NCI-H1092 treated with DMSO at 0.1 percent for 48 hours (cell line): ENCODE data around the gene EEFSEC.

Experiments
- DNase-seq: peaks from one replicate; lab custom pipeline; 2025; lab: John Stamatoyannopoulos, UW

Gene EEFSEC

DNA sequence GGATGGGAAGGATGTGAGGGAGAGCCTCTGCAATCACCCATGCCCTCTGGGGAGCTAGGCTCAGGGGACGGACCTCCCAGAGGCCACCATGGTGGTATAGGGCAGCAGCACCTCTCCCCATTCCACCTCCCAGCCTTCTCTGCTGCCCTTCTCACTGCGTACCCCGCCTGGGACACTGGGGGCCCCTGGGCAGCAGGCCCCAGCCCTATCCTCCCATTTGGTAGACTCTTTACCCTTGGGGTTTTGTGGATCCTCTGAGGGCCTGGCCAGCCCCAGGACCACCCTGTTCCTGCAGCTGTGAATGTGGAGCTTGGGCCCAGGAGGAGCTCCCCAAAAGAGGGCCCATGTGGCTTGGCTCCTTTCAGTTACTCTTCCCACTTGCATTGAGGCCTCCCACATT, 181.5 kb downstream of the EEFSEC start:
- DNase-seq: no peak

DNA sequence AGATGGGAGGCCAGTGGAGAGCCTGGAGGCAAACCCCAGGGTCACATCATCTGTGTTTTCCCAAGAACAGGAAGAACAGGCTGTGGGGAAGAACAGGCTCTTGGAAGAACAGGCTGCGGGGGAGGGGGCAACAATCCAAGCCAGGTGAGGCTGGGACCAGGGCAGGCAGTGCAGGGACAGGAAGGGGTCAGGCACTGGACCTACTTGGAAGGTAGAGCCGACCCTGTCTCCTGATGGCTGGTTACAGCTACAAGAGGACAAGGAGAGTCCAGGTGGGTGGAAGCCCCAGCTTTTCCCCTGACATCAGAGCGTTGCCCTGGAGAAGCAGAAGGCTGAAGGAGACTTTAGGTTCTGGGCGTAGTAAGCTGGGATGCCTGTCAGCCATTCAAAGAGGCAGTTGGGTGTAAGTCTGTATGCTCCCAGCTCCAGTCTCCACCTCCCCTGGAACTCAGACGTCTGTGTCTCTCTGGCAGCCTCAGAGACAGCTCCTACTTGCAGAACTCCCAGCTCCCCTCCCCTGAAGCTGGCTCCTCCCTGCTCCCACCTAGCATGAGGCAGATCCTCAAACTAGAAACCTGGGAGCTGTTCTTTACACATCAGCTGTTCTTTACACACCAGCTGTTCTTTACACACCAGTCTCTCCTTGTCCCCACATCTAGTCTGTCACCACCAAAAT, 182.5 kb downstream of the EEFSEC start:
- DNase-seq: no peak

DNA sequence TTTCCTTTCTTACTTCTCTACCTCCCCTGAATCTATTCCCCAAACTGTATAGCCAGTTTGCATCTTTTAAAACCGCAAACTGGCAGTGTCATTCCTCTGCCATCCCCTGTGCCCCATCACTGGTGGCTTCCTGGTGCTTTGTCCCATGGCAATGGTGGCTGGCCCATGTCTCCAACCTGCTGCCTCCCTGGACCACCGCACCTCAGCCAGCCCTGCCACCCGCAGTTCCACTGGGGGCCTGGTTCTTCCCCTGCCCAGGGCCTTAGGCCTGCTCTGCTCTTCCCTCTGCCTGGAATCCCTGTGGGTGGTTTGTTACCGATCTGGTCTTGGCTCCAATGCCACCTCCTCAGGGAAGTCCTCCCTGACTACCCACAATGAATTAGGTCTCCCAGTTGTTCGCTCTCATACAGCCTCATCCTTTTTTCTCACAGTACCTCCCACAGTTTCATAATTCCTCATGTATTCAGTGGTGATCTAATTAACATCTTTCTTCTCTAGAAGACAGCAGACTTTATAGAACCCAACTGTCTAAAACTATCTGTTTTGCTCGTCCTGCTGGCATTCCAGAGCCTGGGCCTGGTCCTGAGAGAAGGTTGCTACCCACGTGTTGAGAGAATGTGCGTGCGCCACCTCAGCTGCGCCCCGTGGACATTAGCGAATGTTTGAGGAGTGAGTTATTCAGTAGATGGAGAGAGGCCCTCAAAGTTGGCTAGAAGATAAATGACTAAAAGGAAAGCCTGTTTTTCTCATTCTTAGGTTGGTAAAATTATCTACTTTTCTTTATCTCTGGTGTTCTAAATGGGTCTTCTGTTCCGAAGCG, 183.3 kb downstream of the EEFSEC start:
- no peak for DNase-seq

DNA sequence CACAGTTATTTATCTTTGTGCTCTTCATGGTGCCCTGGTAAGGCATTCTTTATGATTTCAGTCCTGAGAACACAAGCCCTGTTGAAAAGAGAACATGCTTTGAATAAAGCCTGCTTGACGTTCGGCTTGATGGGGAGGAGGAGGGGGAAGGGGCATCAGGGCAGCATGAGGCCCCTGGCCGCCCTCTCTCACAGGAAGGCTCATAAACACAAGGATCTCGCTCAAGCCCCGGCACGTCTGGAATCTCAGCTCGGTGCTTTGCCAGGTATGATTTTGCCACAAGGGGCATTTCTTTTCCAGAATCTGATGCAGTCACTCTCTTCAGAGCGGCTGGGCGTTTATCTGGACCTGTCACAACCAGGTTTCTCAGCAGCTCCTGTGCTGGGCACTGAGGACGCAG, 184.0 kb downstream of the EEFSEC start:
- no peak for DNase-seq

DNA sequence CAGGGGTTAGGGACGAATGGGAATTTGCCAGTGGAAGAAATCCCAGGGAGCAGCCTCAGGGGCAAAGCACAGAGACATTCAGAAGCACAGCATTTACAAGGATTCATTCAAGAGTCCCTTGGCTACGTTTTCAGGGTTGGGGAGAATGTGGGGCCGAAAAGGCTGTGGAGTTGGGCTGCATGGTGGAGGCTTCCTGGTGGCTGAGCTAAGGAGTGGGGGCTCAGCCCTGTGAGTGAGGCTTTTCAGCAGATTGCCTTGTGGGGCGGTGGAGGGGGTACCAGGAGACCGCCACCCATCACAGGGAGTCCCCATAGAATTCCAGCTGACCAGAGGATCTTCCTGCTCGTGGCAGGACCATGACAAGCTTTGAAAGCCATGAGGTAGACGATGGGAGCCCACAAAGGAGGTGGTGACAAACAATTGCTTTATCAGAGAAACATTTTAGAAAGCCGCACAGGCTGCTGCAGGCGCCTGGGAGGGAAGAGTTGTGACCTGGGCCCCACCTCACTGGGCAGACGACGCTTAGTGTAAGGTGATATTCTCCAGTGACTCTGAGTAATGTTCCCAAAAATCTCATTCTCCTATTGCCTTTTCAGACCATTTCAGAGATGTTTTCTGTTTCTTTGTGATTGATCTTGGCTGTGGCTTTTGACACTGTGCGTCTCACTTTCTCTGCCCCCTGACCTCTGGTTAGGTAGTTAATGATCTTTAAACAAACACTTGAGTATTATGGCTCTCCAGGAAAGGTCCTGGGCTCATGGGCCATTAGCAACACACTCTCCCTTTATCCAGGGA, 185.5 kb downstream of the EEFSEC start:
- peak; percentile 19 for DNase-seq

DNA sequence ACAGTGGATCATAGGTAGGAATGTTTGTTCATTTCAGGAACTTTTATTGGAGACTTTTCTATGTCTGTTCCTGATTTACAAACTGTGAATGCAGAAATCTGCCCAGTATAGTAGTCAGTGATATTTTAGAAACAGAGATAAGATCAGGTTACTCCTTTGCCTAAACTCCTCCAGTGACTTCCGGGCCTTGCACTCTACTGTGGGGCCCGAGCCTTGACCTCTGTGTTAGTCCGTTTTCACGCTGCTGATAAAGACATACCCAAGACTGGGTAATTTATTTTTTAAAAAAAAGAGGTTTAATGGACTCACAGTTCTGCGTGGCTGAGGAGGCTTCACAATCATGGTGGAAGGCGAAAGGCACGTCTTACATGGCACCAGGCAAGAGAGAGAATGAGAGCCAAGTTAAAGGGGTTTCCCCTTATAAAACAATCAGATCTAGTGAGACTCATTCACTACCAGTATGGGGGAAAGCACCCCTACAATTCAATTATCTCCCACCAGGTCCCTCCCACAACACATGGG, 186.3 kb downstream of the EEFSEC start:
- no peak for DNase-seq

DNA sequence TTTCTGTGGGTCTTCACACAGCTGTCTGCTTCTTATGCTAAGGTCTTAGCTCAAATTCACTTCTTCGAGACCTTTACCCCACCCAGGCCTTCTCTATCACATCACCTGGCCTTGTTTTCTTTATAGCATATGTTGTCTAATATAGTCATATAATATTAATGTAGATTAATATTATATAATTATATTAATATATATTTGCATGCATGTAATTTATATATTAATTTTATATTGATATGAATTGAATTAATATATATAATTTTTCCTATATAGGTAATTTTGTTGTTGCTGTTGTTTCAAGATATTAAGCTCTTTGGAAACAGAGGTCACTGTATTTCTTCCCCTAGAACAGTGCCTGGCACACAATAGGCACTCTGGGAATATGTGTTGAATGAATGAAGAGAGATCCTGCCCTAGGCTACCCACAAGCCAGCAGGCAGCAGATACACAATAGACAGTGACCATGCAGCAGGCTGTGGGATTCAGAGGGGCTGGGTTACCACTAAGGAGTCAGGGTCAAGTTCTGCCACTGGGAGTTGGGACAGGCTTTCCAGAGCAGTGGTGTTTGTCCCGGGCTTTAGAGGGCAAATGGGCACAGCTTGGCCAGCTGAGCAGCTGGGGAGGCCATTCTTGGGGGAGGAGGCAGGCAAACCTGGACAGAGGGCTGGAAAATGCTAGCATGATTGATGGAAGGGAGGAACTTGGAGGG, 187.1 kb downstream of the EEFSEC start:
- DNase-seq: no peak

DNA sequence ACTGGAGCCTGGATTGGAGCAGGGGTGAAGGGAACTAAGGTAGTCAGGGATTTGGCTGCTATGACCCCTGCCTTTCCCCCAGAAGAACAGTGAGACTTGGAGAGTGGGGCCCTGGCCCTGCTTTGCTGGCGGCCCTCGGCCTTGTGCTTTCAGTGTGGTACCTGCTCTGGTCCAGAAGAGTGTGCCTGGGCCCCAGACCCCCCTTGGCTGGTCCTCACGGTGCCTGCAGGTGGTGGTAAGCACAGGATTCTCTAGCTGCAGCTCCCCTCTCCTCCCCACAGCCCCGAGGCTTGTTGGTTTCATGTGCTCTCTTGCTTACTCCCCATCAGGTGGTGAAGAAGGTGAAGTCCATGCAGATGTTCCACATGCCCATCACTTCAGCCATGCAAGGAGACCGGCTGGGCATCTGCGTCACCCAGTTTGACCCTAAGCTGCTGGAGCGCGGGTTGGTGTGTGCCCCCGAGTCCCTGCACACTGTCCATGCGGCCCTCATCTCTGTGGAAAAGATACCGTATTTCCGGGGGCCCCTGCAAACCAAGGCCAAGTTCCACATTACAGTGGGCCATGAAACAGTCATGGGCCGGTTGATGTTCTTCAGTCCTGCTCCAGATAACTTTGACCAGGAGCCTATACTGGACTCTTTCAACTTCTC, 187.7 kb downstream of the EEFSEC start:
- DNase-seq: no peak

DNA sequence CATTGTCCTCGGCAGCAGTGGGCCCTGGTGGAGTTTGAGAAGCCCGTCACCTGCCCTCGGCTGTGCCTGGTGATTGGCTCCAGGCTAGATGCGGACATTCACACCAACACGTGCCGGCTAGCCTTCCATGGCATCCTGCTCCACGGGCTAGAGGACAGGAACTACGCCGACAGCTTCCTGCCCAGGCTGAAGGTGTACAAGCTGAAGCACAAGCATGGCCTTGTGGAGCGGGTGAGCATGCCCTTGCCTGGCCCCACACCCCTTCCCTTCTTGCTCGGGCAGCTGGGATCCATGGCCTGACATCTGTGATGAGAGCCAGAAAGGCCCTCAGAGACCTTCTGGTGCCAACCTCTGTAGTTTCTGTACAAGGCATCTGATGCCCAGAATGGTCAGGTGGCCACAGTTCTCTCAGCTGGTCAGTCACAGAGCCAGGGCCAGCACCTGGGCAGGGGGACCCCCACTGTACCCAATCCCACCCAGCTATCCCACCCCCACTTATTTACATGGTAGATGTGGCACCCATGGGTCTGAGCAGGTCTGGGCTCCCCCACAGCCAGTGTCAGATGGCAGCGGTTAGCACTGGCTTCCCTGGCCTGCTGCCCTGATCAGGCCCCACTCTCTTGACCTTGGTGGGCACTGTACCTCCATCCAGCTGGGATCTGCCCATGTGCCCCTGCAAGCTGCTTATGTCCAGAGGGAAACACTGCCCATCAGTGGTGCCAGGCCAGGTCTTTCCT, 188.5 kb downstream of the EEFSEC start:
- no peak for DNase-seq

DNA sequence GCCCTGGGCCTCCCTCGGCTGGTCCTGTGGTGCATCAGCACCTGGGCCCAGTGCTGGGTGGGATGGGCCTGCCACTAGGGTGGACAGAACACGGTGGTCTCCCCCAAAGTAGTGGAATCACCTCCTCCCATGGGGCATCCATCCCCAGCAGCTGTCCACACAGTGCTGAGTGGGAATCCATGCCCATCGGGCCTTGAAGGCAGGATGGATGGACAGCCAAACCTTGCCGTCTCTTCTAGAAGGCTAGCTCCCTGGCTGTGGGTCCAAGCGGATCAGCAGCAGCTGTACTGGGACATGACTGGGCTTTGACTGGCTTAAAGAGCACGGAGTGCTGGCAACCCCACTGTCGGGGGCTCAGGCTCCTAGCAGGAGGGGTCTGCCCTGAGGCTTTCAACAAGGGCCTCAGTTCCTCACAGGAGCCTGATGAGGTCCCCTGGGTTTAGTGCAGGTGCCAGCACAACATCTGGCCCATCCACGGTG, 189.5 kb downstream of the EEFSEC start:
- no peak for DNase-seq

DNA sequence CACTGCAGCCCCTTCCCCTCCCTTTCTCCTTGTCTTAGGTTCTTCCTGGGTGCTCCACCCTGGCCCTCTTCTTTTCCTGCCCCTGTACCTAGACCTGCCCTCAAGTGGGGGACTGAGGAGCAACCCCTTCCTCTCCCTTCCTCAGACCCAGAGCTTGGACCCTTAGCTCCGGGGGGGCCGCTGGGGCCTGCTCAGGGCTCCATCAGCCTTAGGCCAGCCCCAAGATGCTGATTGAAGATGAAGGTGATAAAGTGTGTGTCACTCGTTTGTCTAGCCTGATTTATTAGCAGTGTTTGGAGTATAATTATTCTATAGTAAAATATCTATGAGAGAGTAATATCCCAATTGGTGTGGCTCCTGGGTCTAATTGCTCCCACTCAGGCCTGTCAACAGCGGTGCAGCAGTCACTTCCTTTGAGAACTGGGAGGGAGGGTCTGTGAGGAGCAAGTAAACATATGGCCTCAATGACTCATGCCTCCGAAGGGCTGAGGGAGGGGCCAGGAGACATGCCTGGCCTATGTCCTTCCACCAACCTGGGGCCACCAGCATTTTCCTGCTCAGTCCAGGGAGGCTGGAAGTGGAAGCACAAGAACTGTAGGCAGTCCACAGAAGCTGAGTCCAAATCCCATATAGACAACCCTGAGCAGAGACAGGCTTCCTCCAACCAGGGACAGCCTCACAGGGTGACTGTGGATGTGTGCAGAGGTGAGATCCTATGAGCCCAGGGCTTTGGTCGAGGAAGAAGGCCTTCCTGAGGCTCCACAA, 190.2 kb downstream of the EEFSEC start:
- DNase-seq: no peak

DNA sequence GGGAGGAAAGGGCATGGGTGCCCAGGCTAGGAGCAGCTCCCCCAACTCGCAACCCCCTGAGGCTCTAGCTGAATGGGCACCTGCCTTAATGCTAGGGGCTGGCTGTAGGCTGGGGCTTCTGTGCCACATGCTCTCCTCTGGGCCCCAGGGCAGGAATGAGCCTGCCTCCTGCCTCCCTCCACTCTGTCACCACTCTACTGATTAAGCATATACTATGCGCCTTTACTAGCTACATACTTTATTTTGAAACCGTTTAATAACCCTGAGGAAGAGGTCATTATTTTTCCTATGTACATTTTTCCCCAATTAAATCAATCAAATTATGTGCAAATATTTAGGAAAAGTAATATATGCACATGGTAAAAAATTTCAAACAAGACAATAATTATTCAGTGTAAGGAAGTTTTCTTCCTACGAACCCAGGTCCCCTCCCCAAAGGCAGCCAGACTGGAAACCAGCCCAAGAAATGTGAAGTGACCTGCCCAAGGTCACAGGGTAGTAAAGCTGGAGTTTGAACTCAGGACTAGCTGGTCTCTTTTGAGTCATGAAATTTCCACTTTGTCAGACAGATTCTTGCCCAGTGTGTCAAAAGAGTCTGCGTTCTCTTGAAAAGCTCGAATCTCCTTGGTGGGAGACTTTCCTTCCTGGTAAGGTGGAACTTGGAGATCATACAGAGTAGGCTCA, 190.9 kb downstream of the EEFSEC start:
- no peak for DNase-seq

DNA sequence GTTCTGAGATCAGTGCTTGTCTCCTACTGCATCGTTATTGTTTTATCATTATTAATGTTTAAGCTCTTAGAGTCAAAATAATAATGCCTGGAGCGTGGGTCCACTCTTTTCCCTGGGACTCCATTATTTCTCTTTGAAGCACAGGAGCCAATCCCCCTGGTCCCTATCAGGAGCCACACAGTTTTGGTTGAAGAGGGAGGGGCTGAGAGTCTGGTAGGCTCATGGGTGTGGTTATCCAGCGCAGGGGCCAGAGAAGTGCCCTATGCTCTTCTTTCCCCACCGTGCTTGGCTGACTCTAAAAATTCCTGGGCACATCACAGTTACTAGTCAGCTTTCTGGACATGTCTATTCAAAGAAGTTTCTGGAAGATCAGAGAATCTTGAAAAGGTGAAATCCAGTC, 191.9 kb downstream of the EEFSEC start:
- DNase-seq: no peak

DNA sequence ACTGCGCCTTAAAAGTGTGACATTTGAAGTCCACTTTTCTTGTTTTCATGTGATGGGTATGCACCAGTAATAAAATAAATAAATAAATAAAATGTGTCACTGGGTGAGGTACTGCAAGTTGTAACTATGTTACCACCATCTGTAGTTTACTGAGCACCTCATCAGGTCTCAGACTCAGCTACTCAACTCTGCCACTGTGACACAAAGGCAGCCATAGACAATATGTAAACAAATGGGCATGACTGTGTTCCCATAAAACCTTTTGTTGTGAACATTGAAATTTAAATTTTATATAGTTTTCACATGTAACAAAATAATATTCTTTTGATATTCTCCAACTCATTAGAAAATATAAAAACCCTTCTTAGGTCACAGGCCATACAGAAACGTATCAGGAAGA, 193.3 kb downstream of the EEFSEC start:
- DNase-seq: no peak

DNA sequence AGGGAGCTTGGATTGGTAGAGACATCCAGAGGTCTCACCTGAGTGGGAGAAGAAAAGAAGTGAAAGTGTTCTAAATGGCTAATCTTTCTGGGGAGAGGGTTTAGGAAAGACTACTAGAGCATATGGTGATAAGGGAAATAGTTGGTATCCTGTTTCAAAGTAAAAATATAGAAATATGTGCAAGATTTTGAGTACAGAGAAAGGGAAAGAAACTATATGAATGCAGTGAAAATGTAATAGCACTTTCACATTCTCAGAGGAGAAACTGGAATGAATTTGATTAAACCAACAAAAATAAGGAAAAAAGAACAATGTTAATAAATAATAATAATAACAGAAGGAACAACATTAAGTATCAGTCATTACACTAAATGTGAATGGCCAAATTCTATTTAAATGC, 194.0 kb downstream of the EEFSEC start:
- DNase-seq: no peak

DNA sequence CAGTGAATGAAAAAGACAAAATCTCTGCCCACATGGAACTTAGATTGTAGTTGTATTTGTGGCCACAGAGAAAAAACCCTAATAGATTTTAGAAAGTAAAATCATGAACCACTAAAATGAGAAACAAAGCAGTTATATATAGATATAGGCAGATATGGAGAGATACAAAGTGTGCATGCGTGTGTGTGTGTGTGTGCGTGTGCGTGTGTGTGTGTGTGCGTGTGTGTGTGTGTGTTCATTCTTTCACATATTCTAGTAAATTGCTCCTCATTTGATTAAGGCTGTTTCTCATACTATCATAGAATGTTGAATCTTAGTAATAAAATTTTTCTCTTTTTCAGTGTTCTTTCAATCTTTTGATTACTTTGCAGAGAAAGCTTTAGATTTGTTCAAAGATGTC, 194.8 kb downstream of the EEFSEC start:
- no peak for DNase-seq

DNA sequence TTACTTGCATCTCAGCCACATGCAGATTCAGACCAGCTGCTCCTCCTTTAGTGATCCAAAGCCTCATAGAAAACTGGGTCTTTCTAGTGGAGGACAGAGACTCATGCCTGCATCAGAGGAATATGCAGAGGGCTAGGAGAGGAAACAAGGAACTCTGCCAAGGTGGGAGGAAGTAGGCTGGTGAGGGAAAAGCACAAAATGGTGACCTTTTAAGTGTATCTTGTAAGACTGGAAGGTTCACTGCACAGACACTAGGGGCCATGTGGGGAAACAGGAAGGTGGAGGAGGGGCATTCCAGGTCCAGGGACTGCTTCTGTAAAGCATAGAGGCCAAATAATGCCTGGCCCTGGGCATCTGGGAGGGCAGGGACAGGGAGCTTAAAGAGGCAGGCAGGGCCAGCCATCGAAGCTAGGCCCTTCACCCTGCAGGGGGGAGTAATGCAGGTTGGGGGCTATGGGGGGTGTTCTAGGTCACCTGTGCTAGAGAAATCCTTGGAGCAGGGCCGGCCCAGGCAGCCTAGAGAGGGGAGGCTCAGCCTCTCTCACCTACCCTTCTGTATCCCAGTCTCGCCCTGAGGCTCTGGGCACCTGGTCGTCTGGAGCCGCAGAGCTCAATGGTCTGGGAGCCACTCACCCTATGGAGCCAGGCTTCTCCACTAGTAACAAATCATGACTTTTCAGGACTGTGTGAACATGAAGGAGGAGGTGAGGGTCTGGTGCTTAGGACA, 195.7 kb downstream of the EEFSEC start:
- DNase-seq: no peak

DNA sequence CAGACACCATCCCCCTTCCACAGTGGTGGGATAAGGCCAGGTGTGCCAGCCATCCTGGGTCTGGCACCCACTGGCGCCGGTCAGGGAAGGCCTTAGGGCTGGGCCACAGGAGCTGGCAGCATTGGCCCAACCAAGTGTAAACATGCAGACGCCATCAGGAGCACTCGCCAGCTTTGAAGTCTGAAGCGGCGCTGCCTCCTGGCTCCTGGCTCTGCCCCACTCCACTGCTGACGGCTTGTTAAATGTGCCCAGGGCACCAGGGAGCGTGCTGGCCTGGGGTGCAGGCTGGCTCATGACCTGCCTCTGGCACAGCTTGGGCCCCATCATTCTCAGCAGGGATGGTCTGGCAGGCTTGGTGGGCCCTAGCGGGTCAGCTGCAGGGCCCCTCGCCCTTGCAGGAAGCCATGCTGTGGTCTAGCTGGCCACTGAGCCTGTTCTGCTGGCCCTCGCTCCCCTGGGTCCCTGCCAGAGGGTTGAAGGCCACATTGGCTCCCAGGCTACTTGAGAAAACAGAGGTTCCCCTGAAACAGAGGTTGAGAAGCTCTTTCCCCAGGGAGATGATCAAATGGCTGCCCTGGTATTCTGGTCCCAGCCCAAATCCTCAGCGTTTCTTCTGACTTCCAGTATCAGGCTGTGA, 196.8 kb downstream of the EEFSEC start:
- DNase-seq: no peak
